A549 (cell line): Measurements from ENCODE around the gene NTM. TPM values are rescaled to one million over a fixed set of nuclear protein-coding genes. Genes with fewer than 3 reads are reported as not detected.

Experiments used
- ATAC-seq, 2 experiments: fragments of 200-7000 bp in 1 of 2; fragments of >200 bp in 1 of 2; cut with Nextera tagmentation in 1 of 2; cut with Tn5 transposase in 1 of 2; 3 replicates each; pipeline versions ENCODE4 v1.8.0 to v1.9.1; 2018 to 2020; ENCODE audit warnings: mild to moderate bottlenecking in 1 of 2, moderate library complexity in 1 of 2
- CTCF ChIA-PET: fragments of 300-600 bp; sonication (Branson Sonifier 250); formaldehyde crosslinking; extraction: SDS; loops from one replicate; lab custom pipeline; 2021; ENCODE audit warnings: antibody characterized with exemption, inconsistent platforms; lab: Yijun Ruan, JAX
- POLR2A ChIA-PET: fragments of 350-600 bp; formaldehyde crosslinking; extraction: SDS; loops from one replicate; lab custom pipeline; 2021; ENCODE audit warnings: antibody characterized with exemption, inconsistent platforms; lab: Yijun Ruan, JAX
- DNase-seq, 2 experiments: peaks; one replicate each; pipeline versions ENCODE4 v3.0.0 to v3.0.0-alpha.2; 2011 to 2016; ENCODE audit warnings: low read depth in 1 of 2, low spot score in 1 of 2
- FAIRE-seq: peaks from 2 replicates; lab custom pipeline; 2011; peaks lifted over from hg19 to GRCh38; lab: Jason Lieb, UNC
- H3K27ac ChIP-seq, 2 experiments: fragments of >200 bp; sonication (Bioruptor Twin); formaldehyde crosslinking; 3 replicates each; pipeline ENCODE4 v1.5.1; 2016 to 2017
- H3K4me1 ChIP-seq: fragments of >200 bp; sonication (Bioruptor Twin); formaldehyde crosslinking; 3 replicates; pipeline ENCODE4 v1.6.1; 2016
- H3K4me2 ChIP-seq: fragments of >200 bp; sonication (Bioruptor Twin); formaldehyde crosslinking; 3 replicates; pipeline ENCODE4 v1.6.1; 2016
- H3K4me3 ChIP-seq: fragments of >200 bp; sonication (Bioruptor Twin); formaldehyde crosslinking; 3 replicates; pipeline ENCODE4 v1.5.1; 2016
- H3K9me3 ChIP-seq: fragments of >200 bp; sonication (Bioruptor Twin); formaldehyde crosslinking; 3 replicates; pipeline ENCODE4 v1.6.1; 2016
- CBX2 ChIP-seq: fragments of 200-600 bp; sonication (generic); IDR thresholded peaks from 2 replicates; pipeline ENCODE4 v1.6.1; 2016; ENCODE audit warnings: low read depth, mild to moderate bottlenecking, borderline replicate concordance
- CBX8 ChIP-seq: fragments of 200-600 bp; sonication (generic); IDR thresholded peaks from 2 replicates; pipeline ENCODE4 v1.6.1; 2016
- EHMT2 ChIP-seq: fragments of 200-600 bp; sonication (generic); IDR thresholded peaks from 2 replicates; pipeline ENCODE4 v1.6.1; 2016; ENCODE audit warnings: antibody characterized with exemption, low read depth, mild to moderate bottlenecking, moderate library complexity
- FOSL2 ChIP-seq, 2 experiments: fragments of 450-650 bp in 1 of 2; fragments of >200 bp in 1 of 2; sonication (Bioruptor Twin) in 1 of 2; formaldehyde crosslinking; IDR thresholded peaks; 2 replicates each; pipeline versions ENCODE4 v1.5.0 to v1.6.1; 2016 to 2020; ENCODE audit warnings: mild to moderate bottlenecking in 1 of 2, moderate library complexity in 1 of 2
- HDAC2 ChIP-seq: fragments of 200-600 bp; sonication (generic); IDR thresholded peaks from 2 replicates; pipeline ENCODE4 v1.6.1; 2016
- HOXB13 ChIP-seq: fragments of 250-450 bp; sonication (Bioruptor Pico); IDR thresholded peaks from 2 replicates; pipeline ENCODE4 v1.5.0; 2020; ENCODE audit warnings: low read depth, mild to moderate bottlenecking, moderate library complexity
- JUNB ChIP-seq: fragments of >200 bp; sonication (Bioruptor Twin); formaldehyde crosslinking; IDR thresholded peaks from 2 replicates; pipeline ENCODE4 v1.6.1; 2016
- KDM5A ChIP-seq: fragments of 200-600 bp; sonication (generic); IDR thresholded peaks from 2 replicates; pipeline ENCODE4 v1.6.1; 2016; ENCODE audit warnings: antibody characterized with exemption, mild to moderate bottlenecking
- MAZ ChIP-seq: fragments of 150-350 bp; IDR thresholded peaks from 2 replicates; pipeline ENCODE4 v1.6.1; 2014; ENCODE audit warnings: antibody characterized with exemption, low read depth, low read length, borderline replicate concordance
- MYC ChIP-seq: IDR thresholded peaks from 2 replicates; pipeline ENCODE4 v1.6.1; 2012; ENCODE audit warnings: mild to moderate bottlenecking, inconsistent platforms, low read length, improper control_type of control experiment, borderline replicate concordance
- NFE2L2 ChIP-seq: fragments of 150-350 bp; conservative IDR thresholded peaks from 2 replicates; pipeline ENCODE4 v1.6.1; 2014; ENCODE audit warnings: low read length
- NR3C1 ChIP-seq: fragments of >200 bp; sonication (Bioruptor Twin); formaldehyde crosslinking; IDR thresholded peaks from 3 replicates; pipeline ENCODE4 v1.6.1; 2017
- PHF8 ChIP-seq: fragments of 200-600 bp; sonication (generic); IDR thresholded peaks from 2 replicates; pipeline ENCODE4 v1.6.1; 2016; ENCODE audit warnings: low read depth, mild to moderate bottlenecking, antibody characterized with exemption, moderate library complexity, borderline replicate concordance
- RAD21 ChIP-seq, 2 experiments: fragments of >200 bp in 1 of 2; sonication (Bioruptor Twin) in 1 of 2; formaldehyde crosslinking in 1 of 2; IDR thresholded peaks in 1 of 2; conservative IDR thresholded peaks in 1 of 2; 2 replicates in 1 of 2; 3 replicates in 1 of 2; pipeline ENCODE4 v1.6.1; 2012 to 2018; ENCODE audit warnings: inconsistent platforms in 1 of 2
- RNF2 ChIP-seq: fragments of 200-600 bp; sonication (generic); IDR thresholded peaks from 2 replicates; pipeline ENCODE4 v1.6.1; 2016; ENCODE audit warnings: low read depth, mild to moderate bottlenecking, antibody characterized with exemption, moderate library complexity, borderline replicate concordance
- SMC3 ChIP-seq: fragments of >200 bp; sonication (Bioruptor Twin); formaldehyde crosslinking; IDR thresholded peaks from 3 replicates; pipeline ENCODE4 v1.6.1; 2018; ENCODE audit warnings: inconsistent platforms
- TP53 ChIP-seq: fragments of 250-450 bp; sonication (Bioruptor Pico); IDR thresholded peaks from 2 replicates; pipeline ENCODE4 v1.5.0; 2021; ENCODE audit warnings: mild to moderate bottlenecking, moderate library complexity
- ZFP36 ChIP-seq: fragments of 450-650 bp; IDR thresholded peaks from 2 replicates; pipeline ENCODE4 v1.6.1; 2014; ENCODE audit warnings: borderline replicate concordance; ENCODE audit not compliant: partially characterized antibody
- WGBS: methylation state at CpG from one replicate; pipeline ENCODE4 v1.1.6; 2017; ENCODE audit errors: missing lambda C conversion rate; 5-methylcytosine and 5-hydroxymethylcytosine counted together
- polyA plus RNA-seq, 4 experiments: library from polyadenylated mRNA; depleted of rRNA in 3 of 4; stranded (reverse); fragments of >200 nt; fragmentation: RNase III in 1 of 4; extraction: RNeasy Plus Mini Kit Qiagen cat#74134 plus additional on column Dnase treatment in 1 of 4; gene quantifications; 2 replicates in 3 of 4; 3 replicates in 1 of 4; pipeline ENCODE4 v1.2.3, GENCODE V29; 2011 to 2017
- TF ChIP-seq, protein P1 (sequence below): fragments of >200 bp; sonication (Bioruptor Twin); formaldehyde crosslinking; IDR thresholded peaks from 3 replicates; pipeline ENCODE4 v1.5.1; 2016
- TF ChIP-seq, protein P2 (sequence below): fragments of 450-650 bp; IDR thresholded peaks from 2 replicates; pipeline ENCODE4 v1.6.1; 2014; ENCODE audit warnings: antibody characterized with exemption
- TF ChIP-seq, protein P3 (sequence below): fragments of >200 bp; sonication (Bioruptor Twin); formaldehyde crosslinking; IDR thresholded peaks from 3 replicates; pipeline ENCODE4 v1.6.1; 2016

NTM gene
- polyA plus RNA-seq, 2 of the 4 experiments (the other 2 are of a cell fraction), result not detected

DNA sequence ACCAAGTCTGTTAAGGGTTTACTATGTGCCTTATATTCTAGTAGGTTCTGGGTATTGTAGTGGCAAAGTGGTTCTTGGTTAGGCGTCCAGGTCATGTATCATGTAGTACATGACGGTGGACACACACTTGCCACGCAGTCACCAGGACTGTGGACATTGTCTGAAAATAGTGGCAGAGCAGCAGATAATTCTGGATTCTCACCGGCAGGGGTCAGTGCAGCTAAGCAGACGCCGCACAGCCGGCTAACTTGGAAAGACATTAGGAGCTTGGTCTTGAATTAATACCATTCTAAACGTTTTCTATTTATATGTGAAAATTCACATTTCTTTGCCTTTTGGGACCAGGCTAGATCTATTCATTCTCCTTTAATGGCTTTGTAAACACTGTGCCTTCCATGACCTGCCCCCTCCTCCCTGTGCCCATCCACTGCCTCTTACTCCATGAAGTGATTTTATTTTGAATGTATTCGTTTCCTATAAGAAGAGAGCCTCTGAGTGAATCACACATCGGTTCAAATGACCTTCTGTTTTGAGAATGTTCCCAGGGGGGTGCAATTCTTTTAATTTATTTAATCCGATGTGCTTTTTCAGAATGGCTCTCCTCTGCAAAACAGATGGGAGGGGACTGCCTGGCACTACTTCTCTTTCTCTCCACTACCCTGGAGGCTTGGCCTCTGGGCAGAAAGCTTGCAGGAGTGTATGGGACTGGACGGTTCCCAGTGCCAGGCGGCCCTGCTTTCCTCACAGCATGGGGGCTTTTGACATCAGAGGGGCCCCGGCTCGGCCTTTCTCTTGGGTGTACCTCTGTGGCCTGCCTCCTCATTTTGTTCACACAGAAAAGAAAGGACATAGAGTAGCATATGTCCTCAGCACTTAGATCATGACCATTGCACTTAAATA lies 378.0 kb downstream of the NTM start:
- no peaks in the 10 kb centered on the region for H3K4me1 ChIP-seq
- FAIRE-seq, result no peak
- 2% methylated on average over 15 of the region's 15 CpGs for WGBS
- H3K9me3 ChIP-seq, result no peaks in the 10 kb centered on the region
- no peak overlapping the region for H3K4me3 ChIP-seq
- ChIA-PET CTCF (interaction anchor here (0.7 to 2.0 kb wide), 7 partner anchors 10 to 1197 kb away, joined by 3 to 5 read pairs (median 3); no protein-coding TSS in a partner anchor), POLR2A (no interaction called here)
- no peak overlapping the region for H3K4me2 ChIP-seq
- peak; percentile 19 to 82; a peak in 3 of 6 replicates for ATAC-seq
- no peak overlapping the region for H3K27ac ChIP-seq
- peak; percentile 13 to 33 for DNase-seq
- TF ChIP-seq SMC3 (peak; percentile 32; the same call in 2 of the 3 replicates), RAD21 (conservative IDR thresholded peaks at IDR 0.05 in 1 of 2, IDR thresholded peaks at IDR 0.05 in 1 of 2) (peak; percentile 41 to 60; a peak in 4 of 5 replicates), CBX2 (no peak), KDM5A (no peak)
- TF ChIP-seq, protein P1, sequence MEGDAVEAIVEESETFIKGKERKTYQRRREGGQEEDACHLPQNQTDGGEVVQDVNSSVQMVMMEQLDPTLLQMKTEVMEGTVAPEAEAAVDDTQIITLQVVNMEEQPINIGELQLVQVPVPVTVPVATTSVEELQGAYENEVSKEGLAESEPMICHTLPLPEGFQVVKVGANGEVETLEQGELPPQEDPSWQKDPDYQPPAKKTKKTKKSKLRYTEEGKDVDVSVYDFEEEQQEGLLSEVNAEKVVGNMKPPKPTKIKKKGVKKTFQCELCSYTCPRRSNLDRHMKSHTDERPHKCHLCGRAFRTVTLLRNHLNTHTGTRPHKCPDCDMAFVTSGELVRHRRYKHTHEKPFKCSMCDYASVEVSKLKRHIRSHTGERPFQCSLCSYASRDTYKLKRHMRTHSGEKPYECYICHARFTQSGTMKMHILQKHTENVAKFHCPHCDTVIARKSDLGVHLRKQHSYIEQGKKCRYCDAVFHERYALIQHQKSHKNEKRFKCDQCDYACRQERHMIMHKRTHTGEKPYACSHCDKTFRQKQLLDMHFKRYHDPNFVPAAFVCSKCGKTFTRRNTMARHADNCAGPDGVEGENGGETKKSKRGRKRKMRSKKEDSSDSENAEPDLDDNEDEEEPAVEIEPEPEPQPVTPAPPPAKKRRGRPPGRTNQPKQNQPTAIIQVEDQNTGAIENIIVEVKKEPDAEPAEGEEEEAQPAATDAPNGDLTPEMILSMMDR, result peak; percentile 51

DNA sequence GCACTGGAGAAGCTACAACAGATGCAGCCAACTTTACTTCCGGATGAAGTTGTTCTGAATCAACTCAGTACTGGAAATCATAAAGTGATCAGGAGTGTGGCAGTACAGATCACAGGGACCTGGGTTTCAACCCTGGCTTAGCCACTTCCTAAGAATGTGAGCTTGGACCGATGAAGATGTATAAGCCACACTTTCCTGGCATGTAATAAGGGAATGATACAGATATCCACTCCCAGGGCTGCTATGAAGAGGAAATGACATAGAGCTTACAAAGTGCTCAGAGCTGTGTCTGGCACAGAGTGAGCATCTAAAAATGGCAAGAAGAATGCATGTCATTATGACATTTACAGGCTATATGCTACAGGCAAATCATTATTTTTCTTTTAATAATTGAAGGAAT lies 378.7 kb downstream of the NTM start:
- no peak for FAIRE-seq
- Histone ChIP-seq H3K27ac (no peak overlapping the region), H3K4me3 (no peak overlapping the region), H3K4me2 (no peak overlapping the region)
- POLR2A ChIA-PET, result no interaction called here
- TF ChIP-seq RNF2 (no peak), CBX8 (no peak), MAZ (no peak), TP53 (CRISPR knock-in tag) (no peak), NFE2L2 (no peak), EHMT2 (no peak), RAD21 (conservative IDR thresholded peaks at IDR 0.05 in 1 of 2, IDR thresholded peaks at IDR 0.05 in 1 of 2) (no peak), FOSL2 (IDR thresholded peaks at IDR 0.05) (no peak), FOSL2 (CRISPR knock-in tag; IDR thresholded peaks at IDR 0.05) (no peak), ZFP36 (no peak), JUNB (no peak), HDAC2 (no peak), NR3C1 (no peak), MYC (no peak), HOXB13 (CRISPR knock-in tag) (no peak), CBX2 (no peak), PHF8 (no peak)
- TF ChIP-seq, protein P2, sequence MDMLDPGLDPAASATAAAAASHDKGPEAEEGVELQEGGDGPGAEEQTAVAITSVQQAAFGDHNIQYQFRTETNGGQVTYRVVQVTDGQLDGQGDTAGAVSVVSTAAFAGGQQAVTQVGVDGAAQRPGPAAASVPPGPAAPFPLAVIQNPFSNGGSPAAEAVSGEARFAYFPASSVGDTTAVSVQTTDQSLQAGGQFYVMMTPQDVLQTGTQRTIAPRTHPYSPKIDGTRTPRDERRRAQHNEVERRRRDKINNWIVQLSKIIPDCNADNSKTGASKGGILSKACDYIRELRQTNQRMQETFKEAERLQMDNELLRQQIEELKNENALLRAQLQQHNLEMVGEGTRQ, result no peak
- TF ChIP-seq, protein P3, sequence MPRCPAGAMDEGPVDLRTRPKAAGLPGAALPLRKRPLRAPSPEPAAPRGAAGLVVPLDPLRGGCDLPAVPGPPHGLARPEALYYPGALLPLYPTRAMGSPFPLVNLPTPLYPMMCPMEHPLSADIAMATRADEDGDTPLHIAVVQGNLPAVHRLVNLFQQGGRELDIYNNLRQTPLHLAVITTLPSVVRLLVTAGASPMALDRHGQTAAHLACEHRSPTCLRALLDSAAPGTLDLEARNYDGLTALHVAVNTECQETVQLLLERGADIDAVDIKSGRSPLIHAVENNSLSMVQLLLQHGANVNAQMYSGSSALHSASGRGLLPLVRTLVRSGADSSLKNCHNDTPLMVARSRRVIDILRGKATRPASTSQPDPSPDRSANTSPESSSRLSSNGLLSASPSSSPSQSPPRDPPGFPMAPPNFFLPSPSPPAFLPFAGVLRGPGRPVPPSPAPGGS, result no peak
- TF ChIP-seq, all 56 proteins: peak for 0
- 42% methylated on average over 2 of the region's 2 CpGs for WGBS
- ATAC-seq (no peak), DNase-seq (no peak)
- Histone ChIP-seq H3K4me1 (no peaks in the 10 kb centered on the region), H3K9me3 (no peaks in the 10 kb centered on the region)
- CTCF ChIA-PET, result interaction anchor here (0.9 to 2.0 kb wide), 2 partner anchors 18 to 1192 kb away, joined by 4 to 5 read pairs; no protein-coding TSS in a partner anchor
